IMR-90 (cell line): ENCODE data around the gene CEP72. TPM values are rescaled to one million over a fixed set of nuclear protein-coding genes. Genes with fewer than 3 reads are reported as not detected.

Experiments
- ATAC-seq: fragments of 200-7000 bp; cut with Tn5 transposase; 2 replicates; pipeline ENCODE4 v1.9.1; 2020; ENCODE audit warnings: low read depth, mild to moderate bottlenecking, moderate library complexity
- BruUV-seq: library from RNA; stranded (reverse); fragments of 400-500 nt; replicated peaks from 2 replicates; lab custom pipeline; 2021; lab: Mats Ljungman, UMichigan
- CTCF ChIA-PET: fragments of 300-600 bp; formaldehyde crosslinking; extraction: SDS; loops from one replicate; lab custom pipeline; 2021; ENCODE audit warnings: antibody characterized with exemption; lab: Yijun Ruan, JAX
- POLR2A ChIA-PET: fragments of 300-600 bp; sonication (Branson Sonifier 250); formaldehyde crosslinking; loops from one replicate; lab custom pipeline; 2022; ENCODE audit warnings: antibody characterized with exemption; ENCODE audit not compliant: unreplicated experiment; lab: Charles Lee
- DNase-seq: peaks from one replicate; pipeline ENCODE4 v3.0.0; 2013
- H2AFZ ChIP-seq: replicated peaks from 2 replicates; pipeline ENCODE3; 2013; ENCODE audit warnings: low read length, mild to moderate bottlenecking; ENCODE audit not compliant: poor library complexity
- H2AK5ac ChIP-seq: 2 replicates; pipeline ENCODE4 v1.6.1; 2013; ENCODE audit warnings: low read depth, low read length, inconsistent platforms
- H2AK9ac ChIP-seq: replicated peaks from 2 replicates; pipeline ENCODE3; 2013; ENCODE audit warnings: mild to moderate bottlenecking, low read depth, low read length, moderate library complexity; ENCODE audit not compliant: poor library complexity
- H2BK120ac ChIP-seq: 2 replicates; pipeline ENCODE4 v1.6.1; 2013; ENCODE audit warnings: low read depth, low read length, inconsistent platforms
- H2BK15ac ChIP-seq: 3 replicates; pipeline ENCODE4 v1.6.1; 2013; ENCODE audit warnings: low read depth, low read length, inconsistent platforms
- H2BK20ac ChIP-seq: 2 replicates; pipeline ENCODE4 v1.6.1; 2013; ENCODE audit warnings: low read depth, mild to moderate bottlenecking, inconsistent platforms, low read length, moderate library complexity
- H2BK5ac ChIP-seq: 2 replicates; pipeline ENCODE4 v1.6.1; 2013; ENCODE audit warnings: mild to moderate bottlenecking, low read depth, low read length, inconsistent platforms; ENCODE audit not compliant: poor library complexity, severe bottlenecking
- H3K14ac ChIP-seq: replicated peaks from 2 replicates; pipeline ENCODE4 v1.6.1; 2013; ENCODE audit warnings: low read depth, low read length, inconsistent platforms
- H3K18ac ChIP-seq: 2 replicates; pipeline ENCODE4 v1.6.1; 2013; ENCODE audit warnings: low read depth, low read length, control low read depth
- H3K23ac ChIP-seq: 2 replicates; pipeline ENCODE4 v1.6.1; 2013; ENCODE audit warnings: low read depth, low read length, inconsistent platforms
- H3K27ac ChIP-seq: 2 replicates; pipeline ENCODE4 v1.5.1; 2013; ENCODE audit warnings: mild to moderate bottlenecking, control low read depth, low read length; ENCODE audit not compliant: insufficient read depth
- H3K27me3 ChIP-seq: 2 replicates; pipeline ENCODE4 v1.6.1; 2013; ENCODE audit warnings: low read length; ENCODE audit not compliant: control insufficient read depth, insufficient read depth
- H3K36me3 ChIP-seq: 2 replicates; pipeline ENCODE4 v1.6.1; 2013; ENCODE audit warnings: low read length, mixed read lengths; ENCODE audit not compliant: control insufficient read depth, insufficient read depth
- H3K4ac ChIP-seq: 2 replicates; pipeline ENCODE4 v1.6.1; 2013; ENCODE audit warnings: low read depth, low read length, inconsistent platforms
- H3K4me1 ChIP-seq: 2 replicates; pipeline ENCODE4 v1.6.1; 2013; ENCODE audit warnings: low read length, mixed read lengths; ENCODE audit not compliant: control insufficient read depth, insufficient read depth
- H3K4me2 ChIP-seq: 2 replicates; pipeline ENCODE4 v1.6.1; 2013; ENCODE audit warnings: low read depth, mild to moderate bottlenecking, control low read depth, low read length, moderate library complexity
- H3K4me3 ChIP-seq: 2 replicates; pipeline ENCODE4 v1.5.1; 2013; ENCODE audit warnings: low read depth, mild to moderate bottlenecking, control low read depth, low read length, moderate library complexity; ENCODE audit not compliant: insufficient read depth
- H3K56ac ChIP-seq: 2 replicates; pipeline ENCODE4 v1.6.1; 2013; ENCODE audit warnings: low read length, inconsistent platforms; ENCODE audit not compliant: insufficient read depth; ENCODE audit errors: extremely low read depth
- H3K79me1 ChIP-seq, 2 experiments: 2 replicates each; pipeline ENCODE4 v1.6.1; 2013; ENCODE audit warnings: low read length in 2 of 2, inconsistent platforms in 1 of 2, low read depth in 1 of 2
- H3K9ac ChIP-seq: 2 replicates; pipeline ENCODE4 v1.6.1; 2013; ENCODE audit warnings: low read depth, low read length, control low read depth
- H3K9me1 ChIP-seq: 2 replicates; pipeline ENCODE4 v1.6.1; 2013; ENCODE audit warnings: low read length, inconsistent platforms; ENCODE audit not compliant: insufficient read depth
- H3K9me3 ChIP-seq: 2 replicates; pipeline ENCODE4 v1.6.1; 2013; ENCODE audit warnings: low read length; ENCODE audit not compliant: control insufficient read depth, insufficient read depth
- H4K20me1 ChIP-seq: 2 replicates; pipeline ENCODE4 v1.6.1; 2013; ENCODE audit warnings: low read length, inconsistent platforms; ENCODE audit not compliant: insufficient read depth
- H4K5ac ChIP-seq: 2 replicates; pipeline ENCODE4 v1.6.1; 2013; ENCODE audit warnings: mild to moderate bottlenecking, low read depth, low read length, control low read depth
- H4K8ac ChIP-seq, 2 experiments: 2 replicates each; pipeline ENCODE4 v1.6.1; 2013; ENCODE audit warnings: low read depth in 2 of 2, low read length in 2 of 2, control low read depth in 1 of 2, inconsistent platforms in 1 of 2
- H4K91ac ChIP-seq: 2 replicates; pipeline ENCODE4 v1.6.1; 2013; ENCODE audit warnings: low read depth, low read length, inconsistent platforms; ENCODE audit not compliant: insufficient read depth
- CTCF ChIP-seq: conservative IDR thresholded peaks from 2 replicates; pipeline ENCODE4 v1.5.1; 2012; ENCODE audit warnings: mild to moderate bottlenecking, low read depth, low read length, improper control_type of control experiment
- SMC3 ChIP-seq: fragments of 150-350 bp; IDR thresholded peaks from 2 replicates; pipeline ENCODE4 v1.6.1; 2016; ENCODE audit warnings: low read depth, mild to moderate bottlenecking, antibody characterized with exemption, low read length, moderate library complexity
- WGBS, 2 experiments: methylation state at CpG; one replicate each; pipeline versions ENCODE4 v1.1.5 to v1.1.7; 2013; ENCODE audit warnings: missing lambda C conversion rate in 2 of 2; ENCODE audit not compliant: insufficient read length in 1 of 2; ENCODE audit errors: extremely low coverage in 2 of 2; 5-methylcytosine and 5-hydroxymethylcytosine counted together
- dilution Hi-C: fragments of 300-500 bp; cut with HindIII; formaldehyde crosslinking; loops from one replicate; pipeline ENCODE4 v1.14.3; 2018; ENCODE audit warnings: low sequenced_read_pairs; ENCODE audit not compliant: unreplicated experiment
- in situ Hi-C: fragments of 300-500 bp; cut with MboI; formaldehyde crosslinking; loops from 3 replicates; pipeline ENCODE4 v1.14.3; 2019; ENCODE audit warnings: low sequenced_read_pairs, inconsistent platforms, mixed read lengths
- intact Hi-C: fragments of 100-400 bp; cut with micrococcal nuclease; formaldehyde crosslinking; loops from 2 replicates; pipeline ENCODE4 v1.10.0; 2022
- polyA plus RNA-seq, 3 experiments: library from polyadenylated mRNA; depleted of rRNA; stranded (reverse); fragments of >200 nt; gene quantifications; 2 replicates each; pipeline ENCODE4 v1.2.3, GENCODE V29; 2012; ENCODE audit warnings: low replicate concordance in 1 of 3
- total RNA-seq: library from RNA; depleted of rRNA; stranded (reverse); fragments of >200 nt; gene quantifications from 2 replicates; pipeline ENCODE4 v1.2.3, GENCODE V29; 2012

The CEP72 gene
- total and polyA plus RNA-seq, 2 of the 4 experiments (the other 2 are of a cell fraction): 2.9 to 4.3 TPM

GRCh38 chr5:600886-601541 is 11.1 kb upstream of the CEP72 start:
- Histone ChIP-seq H4K8ac (no peak overlapping the region), H3K36me3 (no peaks in the 10 kb centered on the region), H3K9ac (no peak overlapping the region), H4K20me1 (no peaks in the 10 kb centered on the region), H3K27ac (no peak overlapping the region), H3K4me1 (no peaks in the 10 kb centered on the region), H3K56ac (no peak overlapping the region), H2AK5ac (no peak overlapping the region), H2AFZ (no peak overlapping the region), H3K4me2 (no peak overlapping the region), H3K9me3 (no peaks in the 10 kb centered on the region), H3K23ac (no peak overlapping the region), H4K91ac (no peak overlapping the region), H3K27me3 (peaks cover 44% of the 10 kb centered on the region), H3K79me1 (no peaks in the 10 kb centered on the region), H3K4ac (no peak overlapping the region), H3K14ac (no peak overlapping the region), H3K4me3 (no peak overlapping the region), H2BK120ac (no peak overlapping the region), H2AK9ac (no peak overlapping the region), H4K5ac (no peak overlapping the region), H2BK15ac (no peak overlapping the region), H3K9me1 (no peaks in the 10 kb centered on the region), H3K18ac (no peak overlapping the region), H2BK20ac (no peak overlapping the region), H2BK5ac (no peak overlapping the region)
- TF ChIP-seq CTCF (no peak), SMC3 (no peak)
- BruUV-seq: no TSS peak
- dilution Hi-C loops (no loop called here), intact Hi-C loops (no loop called here), in situ Hi-C loops (no loop called here)
- whole genome bisulfite sequencing, 2 experiments: 86% methylated on average over 7 of the region's 26 CpGs; no CpG with 5 or more reads in 1 of the 2 experiments
- POLR2A ChIA-PET: no interaction called here
- CTCF ChIA-PET: no interaction called here
- ATAC-seq: no peak
- no peak for DNase-seq
